Hepatocyte (in vitro differentiated cells): ENCODE measurements around the gene TYSND1. TPM values are rescaled to one million over a fixed set of nuclear protein-coding genes. Genes with fewer than 3 reads are reported as not detected.

Experiments
- DNase-seq: peaks from one replicate; pipeline ENCODE4 v3.0.0-alpha.2; 2016; ENCODE audit warnings: low spot score
- H2AFZ ChIP-seq: fragments of 200-600 bp; sonication (generic); 2 replicates; pipeline ENCODE4 v1.6.0; 2016; ENCODE audit warnings: antibody characterized with exemption, mild to moderate bottlenecking
- H3K27ac ChIP-seq: fragments of 200-600 bp; sonication (generic); 2 replicates; pipeline ENCODE4 v1.5.1; 2016; ENCODE audit warnings: mild to moderate bottlenecking
- H3K27me3 ChIP-seq: fragments of 200-600 bp; sonication (generic); 2 replicates; pipeline ENCODE4 v1.6.1; 2016
- H3K36me3 ChIP-seq: fragments of 200-600 bp; sonication (generic); replicated peaks from 2 replicates; pipeline ENCODE4 v1.5.1; 2016; ENCODE audit warnings: low read depth; ENCODE audit not compliant: insufficient read depth
- H3K4me1 ChIP-seq: fragments of 200-600 bp; sonication (generic); 2 replicates; pipeline ENCODE4 v1.5.1; 2016; ENCODE audit warnings: mild to moderate bottlenecking, moderate library complexity; ENCODE audit not compliant: insufficient read depth
- H3K4me2 ChIP-seq: fragments of 200-600 bp; sonication (generic); 2 replicates; pipeline ENCODE4 v1.6.0; 2016
- H3K4me3 ChIP-seq: fragments of 200-600 bp; sonication (generic); 2 replicates; pipeline ENCODE4 v1.5.1; 2016; ENCODE audit warnings: mild to moderate bottlenecking
- H3K79me2 ChIP-seq: fragments of 200-600 bp; sonication (generic); 2 replicates; pipeline ENCODE4 v1.6.0; 2017; ENCODE audit warnings: mild to moderate bottlenecking
- H3K9me2 ChIP-seq: fragments of 200-600 bp; sonication (generic); replicated peaks from 2 replicates; pipeline ENCODE4 v1.6.0; 2017; ENCODE audit warnings: mild to moderate bottlenecking; ENCODE audit not compliant: insufficient read depth
- H3K9me3 ChIP-seq: fragments of 200-600 bp; sonication (generic); 2 replicates; pipeline ENCODE4 v1.5.1; 2016; ENCODE audit warnings: low read depth, mild to moderate bottlenecking
- H4K20me1 ChIP-seq: fragments of 200-600 bp; sonication (generic); 2 replicates; pipeline ENCODE4 v1.6.0; 2016; ENCODE audit warnings: mild to moderate bottlenecking; ENCODE audit not compliant: insufficient read depth, poor library complexity, severe bottlenecking
- CTCF ChIP-seq: fragments of 200-600 bp; sonication (generic); IDR thresholded peaks from 2 replicates; pipeline ENCODE4 v1.5.1; 2016; ENCODE audit warnings: antibody characterized with exemption, mild to moderate bottlenecking; ENCODE audit not compliant: poor library complexity
- EZH2 ChIP-seq: fragments of 200-600 bp; sonication (generic); IDR thresholded peaks from 2 replicates; pipeline ENCODE4 v1.6.1; 2016; ENCODE audit warnings: antibody characterized with exemption, mild to moderate bottlenecking, borderline replicate concordance
- EZH2phosphoT487 ChIP-seq: fragments of 200-600 bp; sonication (generic); IDR thresholded peaks from one replicate; pipeline ENCODE4 v1.6.1; 2018; ENCODE audit warnings: antibody characterized with exemption, mild to moderate bottlenecking, low read depth, moderate library complexity; ENCODE audit not compliant: unreplicated experiment, severe bottlenecking
- WGBS: methylation state at CpG from one replicate; pipeline ENCODE4 v1.1.6; 2016; ENCODE audit warnings: low lambda C conversion rate; ENCODE audit errors: missing lambda C conversion rate; 5-methylcytosine and 5-hydroxymethylcytosine counted together
- polyA plus RNA-seq: library from polyadenylated mRNA; unstranded; fragments of >200 nt; fragmentation: Nextera tagmentation; extraction: Ambion mirVana; gene quantifications from 2 replicates; pipeline ENCODE4 v1.2.1, GENCODE V29; 2016
- total RNA-seq: library from RNA; depleted of rRNA; stranded (reverse); fragments of >200 nt; gene quantifications from 2 replicates; pipeline ENCODE4 v1.2.3, GENCODE V29; 2014

TYSND1 gene
- total and polyA plus RNA-seq, 2 experiments from 2014 or later: 12.6 to 22.0 TPM

- Histone ChIP-seq H3K9me2 (no peaks in the 10 kb centered on the region), H3K4me1 (peaks cover 7% of the 10 kb centered on the region), H2AFZ (no peak overlapping the region), H3K4me3 (no peak overlapping the region), H3K36me3 (no peaks in the 10 kb centered on the region), H3K27me3 (no peaks in the 10 kb centered on the region), H3K79me2 (peaks cover 36% of the 10 kb centered on the region), H4K20me1 (no peaks in the 10 kb centered on the region), H3K27ac (no peak overlapping the region), H3K4me2 (no peak overlapping the region), H3K9me3 (no peaks in the 10 kb centered on the region)
- 81% methylated on average over 5 of the region's 5 CpGs for WGBS
- TF ChIP-seq EZH2: no peak
- TF ChIP-seq CTCF: no peak
- TF ChIP-seq EZH2phosphoT487: no peak
- no peak for DNase-seq
These were observed 6.2 kb downstream of the TYSND1 start for GRCh38 chr10:70140297-70140696.

DNA sequence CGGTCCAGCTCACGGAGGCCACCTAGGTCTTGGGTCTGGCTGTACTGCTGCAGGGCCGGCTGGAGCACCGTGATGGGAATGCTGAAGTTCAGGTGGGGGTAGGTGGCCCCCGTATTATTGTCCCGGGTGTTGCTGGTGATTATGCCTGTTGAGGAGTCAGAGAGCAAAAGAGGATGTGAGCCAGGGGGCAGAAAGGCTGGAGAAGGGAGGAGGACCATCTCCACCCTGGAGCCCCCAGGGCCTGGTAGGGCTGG, 6.6 kb downstream of the TYSND1 start:
- peaks cover 32% of the 10 kb centered on the region for H3K79me2 ChIP-seq
- no peaks in the 10 kb centered on the region for H4K20me1 ChIP-seq
- 90% methylated on average over 6 of the region's 6 CpGs for WGBS
- peaks cover 3% of the 10 kb centered on the region for H3K4me1 ChIP-seq
- TF ChIP-seq EZH2phosphoT487 (no peak), EZH2 (no peak), CTCF (no peak)
- H3K4me3 ChIP-seq: no peak overlapping the region
- H3K36me3 ChIP-seq: no peaks in the 10 kb centered on the region
- no peak overlapping the region for H3K4me2 ChIP-seq
- no peak overlapping the region for H3K27ac ChIP-seq
- no peaks in the 10 kb centered on the region for H3K27me3 ChIP-seq
- H2AFZ ChIP-seq: no peak overlapping the region
- no peaks in the 10 kb centered on the region for H3K9me3 ChIP-seq
- DNase-seq: no peak
- no peaks in the 10 kb centered on the region for H3K9me2 ChIP-seq

GRCh38 chr10:70139151-70139996, 7.1 kb downstream of the TYSND1 start:
- no peak for DNase-seq
- TF ChIP-seq EZH2phosphoT487: no peak
- TF ChIP-seq CTCF: no peak
- TF ChIP-seq EZH2: no peak
- Histone ChIP-seq H4K20me1 (no peaks in the 10 kb centered on the region), H3K9me3 (no peaks in the 10 kb centered on the region), H3K27ac (no peak overlapping the region), H3K4me2 (no peak overlapping the region), H3K4me3 (no peak overlapping the region), H3K4me1 (no peaks in the 10 kb centered on the region), H3K79me2 (peaks cover 26% of the 10 kb centered on the region), H3K9me2 (no peaks in the 10 kb centered on the region), H3K27me3 (no peaks in the 10 kb centered on the region), H2AFZ (no peak overlapping the region), H3K36me3 (no peaks in the 10 kb centered on the region)
- 84% methylated on average over 11 of the region's 11 CpGs for WGBS
